Skeletal muscle satellite cell (primary cell): ENCODE results near the gene MDFIC.

Experiments
- H3K27me3 ChIP-seq: 2 replicates; pipeline ENCODE4 v1.7.0; 2013; ENCODE audit warnings: low read length; ENCODE audit not compliant: control insufficient read depth, insufficient read depth
- H3K36me3 ChIP-seq: 2 replicates; pipeline ENCODE4 v1.7.0; 2013; ENCODE audit warnings: mild to moderate bottlenecking, control low read depth, low read length; ENCODE audit not compliant: insufficient read depth
- H3K4me1 ChIP-seq: 2 replicates; pipeline ENCODE4 v1.7.0; 2013; ENCODE audit warnings: low read length; ENCODE audit not compliant: control insufficient read depth, insufficient read depth
- H3K4me2 ChIP-seq: 2 replicates; pipeline ENCODE4 v1.7.0; 2013; ENCODE audit warnings: mild to moderate bottlenecking, low read length
- H3K4me3 ChIP-seq: 2 replicates; pipeline ENCODE4 v1.7.0; 2013; ENCODE audit warnings: low read length
- H3K9ac ChIP-seq: 2 replicates; pipeline ENCODE4 v1.7.0; 2013; ENCODE audit warnings: mild to moderate bottlenecking, low read depth, low read length, moderate library complexity
- H3K9me3 ChIP-seq: replicated peaks from 2 replicates; pipeline ENCODE4 v1.7.0; 2013; ENCODE audit warnings: mild to moderate bottlenecking, control low read depth, low read length

The MDFIC gene

GRCh38 chr7:114939484-114940097, 17.7 kb downstream of the MDFIC start:
- Histone ChIP-seq H3K9me3 (no peaks in the 10 kb centered on the region), H3K4me1 (peaks cover 38% of the 10 kb centered on the region), H3K27me3 (no peaks in the 10 kb centered on the region), H3K9ac (no peak overlapping the region), H3K36me3 (peaks cover 4% of the 10 kb centered on the region), H3K4me3 (peak overlapping the region; percentile 29), H3K4me2 (peak overlapping the region; percentile 1)

GRCh38 chr7:114940220-114940619, 18.3 kb downstream of the MDFIC start:
- Histone ChIP-seq H3K27me3 (no peaks in the 10 kb centered on the region), H3K4me3 (no peak overlapping the region), H3K4me2 (no peak overlapping the region), H3K9ac (no peak overlapping the region), H3K9me3 (no peaks in the 10 kb centered on the region), H3K4me1 (peaks cover 43% of the 10 kb centered on the region), H3K36me3 (peaks cover 4% of the 10 kb centered on the region)

- H3K4me1 ChIP-seq = peaks cover 49% of the 10 kb centered on the region
- H3K27me3 ChIP-seq = no peaks in the 10 kb centered on the region
- no peak overlapping the region for H3K9ac ChIP-seq
- H3K4me3 ChIP-seq = no peak overlapping the region
- no peaks in the 10 kb centered on the region for H3K9me3 ChIP-seq
- H3K36me3 ChIP-seq = peaks cover 6% of the 10 kb centered on the region
- H3K4me2 ChIP-seq = no peak overlapping the region
Measured at GRCh38 chr7:114941692-114942091, 19.8 kb downstream of the MDFIC start.

GRCh38 chr7:114942446-114943175, 20.7 kb downstream of the MDFIC start:
- H3K4me2 ChIP-seq = no peak overlapping the region
- H3K27me3 ChIP-seq = no peaks in the 10 kb centered on the region
- H3K9me3 ChIP-seq = no peaks in the 10 kb centered on the region
- H3K4me1 ChIP-seq = peaks cover 49% of the 10 kb centered on the region
- peaks cover 11% of the 10 kb centered on the region for H3K36me3 ChIP-seq
- H3K9ac ChIP-seq = no peak overlapping the region
- H3K4me3 ChIP-seq = no peak overlapping the region

GRCh38 chr7:114943530-114943929, 21.6 kb downstream of the MDFIC start:
- peaks cover 46% of the 10 kb centered on the region for H3K4me1 ChIP-seq
- H3K4me2 ChIP-seq = peak overlapping the region; percentile 82
- H3K9me3 ChIP-seq = no peaks in the 10 kb centered on the region
- H3K9ac ChIP-seq = peak overlapping the region; percentile 79
- H3K4me3 ChIP-seq = no peak overlapping the region
- peaks cover 11% of the 10 kb centered on the region for H3K36me3 ChIP-seq
- H3K27me3 ChIP-seq = no peaks in the 10 kb centered on the region

GRCh38 chr7:114943953-114944744, 22.3 kb downstream of the MDFIC start:
- peak overlapping the region; percentile 79 for H3K9ac ChIP-seq

GRCh38 chr7:114944745-114945625, 23.1 kb downstream of the MDFIC start:
- Histone ChIP-seq H3K36me3 (peaks cover 11% of the 10 kb centered on the region), H3K27me3 (no peaks in the 10 kb centered on the region), H3K9ac (peak overlapping the region; percentile 79), H3K4me3 (peak overlapping the region; percentile 60), H3K4me2 (peak overlapping the region; percentile 82), H3K9me3 (no peaks in the 10 kb centered on the region), H3K4me1 (peaks cover 36% of the 10 kb centered on the region)

More at GRCh38 chr7:114943953-114944744, 22.3 kb downstream of the MDFIC start:
- Histone ChIP-seq H3K4me2 (peak overlapping the region; percentile 82), H3K4me3 (peak overlapping the region; percentile 60), H3K4me1 (peaks cover 39% of the 10 kb centered on the region), H3K9me3 (no peaks in the 10 kb centered on the region), H3K27me3 (no peaks in the 10 kb centered on the region), H3K36me3 (peaks cover 11% of the 10 kb centered on the region)

GRCh38 chr7:114949231-114949630, 27.3 kb downstream of the MDFIC start:
- H3K9ac ChIP-seq = no peak overlapping the region
- H3K36me3 ChIP-seq = peaks cover 7% of the 10 kb centered on the region
- H3K9me3 ChIP-seq = no peaks in the 10 kb centered on the region
- peaks cover 20% of the 10 kb centered on the region for H3K4me1 ChIP-seq
- no peak overlapping the region for H3K4me3 ChIP-seq
- H3K27me3 ChIP-seq = no peaks in the 10 kb centered on the region
- H3K4me2 ChIP-seq = no peak overlapping the region

- Histone ChIP-seq H3K4me2 (no peak overlapping the region), H3K9me3 (no peaks in the 10 kb centered on the region), H3K27me3 (no peaks in the 10 kb centered on the region), H3K4me3 (no peak overlapping the region), H3K36me3 (peaks cover 3% of the 10 kb centered on the region), H3K9ac (no peak overlapping the region), H3K4me1 (peaks cover 5% of the 10 kb centered on the region)
Measured at GRCh38 chr7:114952296-114952695, 30.4 kb downstream of the MDFIC start.

GRCh38 chr7:114953724-114954123, 31.8 kb downstream of the MDFIC start:
- H3K9me3 ChIP-seq = no peaks in the 10 kb centered on the region
- H3K4me2 ChIP-seq = no peak overlapping the region
- no peaks in the 10 kb centered on the region for H3K27me3 ChIP-seq
- H3K36me3 ChIP-seq = no peaks in the 10 kb centered on the region
- H3K4me3 ChIP-seq = no peak overlapping the region
- H3K4me1 ChIP-seq = peaks cover 5% of the 10 kb centered on the region
- no peak overlapping the region for H3K9ac ChIP-seq

GRCh38 chr7:114956702-114957101, 34.8 kb downstream of the MDFIC start:
- Histone ChIP-seq H3K9me3 (no peaks in the 10 kb centered on the region), H3K4me2 (no peak overlapping the region), H3K4me1 (peaks cover 7% of the 10 kb centered on the region)

More at GRCh38 chr7:114956702-114957101, 34.8 kb downstream of the MDFIC start:
- Histone ChIP-seq H3K36me3 (peaks cover 3% of the 10 kb centered on the region), H3K27me3 (no peaks in the 10 kb centered on the region), H3K9ac (no peak overlapping the region), H3K4me3 (no peak overlapping the region)
